Kidney (tissue), 14 donors: ENCODE data around the gene MUSK. TPM values are rescaled to one million over a fixed set of nuclear protein-coding genes. Genes with fewer than 3 reads are reported as not detected.

Source experiments
- DNase-seq, 5 donors: peaks; one replicate each; pipeline ENCODE4 v3.0.0-alpha.2; 2013 to 2020
- FAIRE-seq: peaks from 2 replicates; lab custom pipeline; 2012; peaks lifted over from hg19 to GRCh38; lab: Jason Lieb, UNC
- H3K27ac ChIP-seq, 2 donors: one replicate each; pipeline ENCODE4 v1.7.0; 2013; ENCODE audit warnings: low read depth in 2 of 2, low read length in 2 of 2, inconsistent platforms in 1 of 2
- H3K27me3 ChIP-seq: one replicate; pipeline ENCODE4 v1.7.1; 2013; ENCODE audit warnings: low read length, inconsistent platforms; ENCODE audit not compliant: control insufficient read depth, insufficient read depth
- H3K36me3 ChIP-seq, 3 donors: one replicate each; pipeline versions ENCODE4 v1.7.0 to v1.7.1; 2013; ENCODE audit warnings: low read length in 3 of 3, control low read depth in 1 of 3, inconsistent platforms in 1 of 3; ENCODE audit not compliant: insufficient read depth in 3 of 3, control insufficient read depth in 2 of 3
- H3K4me1 ChIP-seq, 3 donors: one replicate each; pipeline versions ENCODE4 v1.7.0 to v1.7.1; 2013; ENCODE audit warnings: low read length in 3 of 3, inconsistent platforms in 1 of 3, low read depth in 1 of 3; ENCODE audit not compliant: control insufficient read depth in 2 of 3, insufficient read depth in 2 of 3
- H3K4me3 ChIP-seq, 3 donors: one replicate each; pipeline versions ENCODE4 v1.7.0 to v1.8.1; 2013; ENCODE audit warnings: low read length in 3 of 3, control low read depth in 1 of 3, inconsistent platforms in 1 of 3
- H3K9ac ChIP-seq, 3 donors: one replicate each; pipeline versions ENCODE4 v1.7.0 to v1.7.1; 2013; ENCODE audit warnings: low read length in 3 of 3, control low read depth in 1 of 3, inconsistent platforms in 1 of 3
- H3K9me3 ChIP-seq, 3 donors: one replicate each; pipeline versions ENCODE4 v1.7.0 to v1.7.1; 2013; ENCODE audit warnings: low read length in 3 of 3, control low read depth in 1 of 3, inconsistent platforms in 1 of 3; ENCODE audit not compliant: control insufficient read depth in 2 of 3, insufficient read depth in 1 of 3
- CTCF ChIP-seq: IDR thresholded peaks from 3 replicates; pipeline ENCODE4 v1.5.1; 2012; ENCODE audit warnings: mild to moderate bottlenecking, moderate library complexity, borderline replicate concordance; ENCODE audit not compliant: insufficient read depth; ENCODE audit errors: extremely low read depth
- intact Hi-C: fragments of 100-400 bp; cut with DNase I; formaldehyde crosslinking; loops from one replicate; pipeline ENCODE4 v1.11.1; 2022
- polyA plus RNA-seq: library from polyadenylated mRNA; stranded (reverse); fragments of 350-450 nt; fragmentation: Illumina TruSeq; extraction: RNeasy Lipid Tissue Mini Kit (QIAGEN cat#74804); gene quantifications from one replicate; pipeline ENCODE4 v1.2.3, GENCODE V29; 2014; ENCODE audit warnings: low read depth, low replicate concordance; ENCODE audit not compliant: insufficient read depth
- total RNA-seq: library from RNA; stranded (reverse); fragmentation: NEBNext Ultra II Directional; extraction: Animal tissue kit (Norgen Biotek cat#: 25700); gene quantifications from one replicate; pipeline ENCODE4 v1.2.1, GENCODE V29; 2021
- donor health status: control.
- donor health status: control.
- donor health status: control.
- donor health status: control.
- donor health status: control.
- donor health status: DM: yes; HTN: yes; CAD: no.
- donor health status: Normal renal cell carcinoma (clear cell type).

The MUSK gene
- total and polyA plus RNA-seq, 2 donors from 2014 or later, result 0.31 TPM; not detected in 1

GRCh38 chr9:110655754-110656641 lies 12.6 kb upstream of the MUSK start:
- DNase-seq, result peak in 1 of 5 donors; percentile 44
- Histone ChIP-seq H3K9me3 (peaks cover 0 to 2% (median 0%) of the 10 kb centered on the region in 3 donors), H3K4me3 (no peak overlapping the region), H3K9ac (no peak overlapping the region), H3K4me1 (peaks cover 0 to 4% (median 0%) of the 10 kb centered on the region in 3 donors), H3K27ac (peak overlapping the region in 1 of 2 donors; percentile 63), H3K27me3 (no peaks in the 10 kb centered on the region), H3K36me3 (no peaks in the 10 kb centered on the region)
- intact Hi-C loops, result no loop called here
- no peak for TF ChIP-seq CTCF
- FAIRE-seq, result peak; percentile 53

- no peak for TF ChIP-seq CTCF
- FAIRE-seq (no peak), DNase-seq (peak in 4 of 5 donors; percentile 55 to 90 (median 82))
- intact Hi-C loops, result no loop called here
- Histone ChIP-seq H3K9ac (no peak overlapping the region), H3K36me3 (no peaks in the 10 kb centered on the region), H3K27ac (peak overlapping the region in 1 of 2 donors; percentile 28), H3K9me3 (peaks cover 0 to 2% (median 0%) of the 10 kb centered on the region in 3 donors), H3K27me3 (no peaks in the 10 kb centered on the region), H3K4me3 (no peak overlapping the region), H3K4me1 (peaks cover 0 to 4% (median 0%) of the 10 kb centered on the region in 3 donors)
Observed at GRCh38 chr9:110659891-110660541, 8.6 kb upstream of the MUSK start.

- no peak overlapping the region for H3K27ac ChIP-seq
- FAIRE-seq (no peak), DNase-seq (no peak)
Observed at GRCh38 chr9:110669433-110669832, 842 bp downstream of the MUSK start.

More at GRCh38 chr9:110669433-110669832, 842 bp downstream of the MUSK start:
- Histone ChIP-seq H3K4me1 (no peaks in the 10 kb centered on the region), H3K9me3 (no peaks in the 10 kb centered on the region), H3K9ac (no peak overlapping the region), H3K27me3 (no peaks in the 10 kb centered on the region), H3K4me3 (no peak overlapping the region), H3K36me3 (no peaks in the 10 kb centered on the region)
- TF ChIP-seq CTCF, result no peak
- intact Hi-C loops, result no loop called here
